ENCODE results near the gene NIPBL.
"Not testable (repeated sequence)": the region's sequence is repeated elsewhere in the genome, so short reads cannot be mapped to it uniquely, and the experiment has no call there.

The NIPBL gene

DNA sequence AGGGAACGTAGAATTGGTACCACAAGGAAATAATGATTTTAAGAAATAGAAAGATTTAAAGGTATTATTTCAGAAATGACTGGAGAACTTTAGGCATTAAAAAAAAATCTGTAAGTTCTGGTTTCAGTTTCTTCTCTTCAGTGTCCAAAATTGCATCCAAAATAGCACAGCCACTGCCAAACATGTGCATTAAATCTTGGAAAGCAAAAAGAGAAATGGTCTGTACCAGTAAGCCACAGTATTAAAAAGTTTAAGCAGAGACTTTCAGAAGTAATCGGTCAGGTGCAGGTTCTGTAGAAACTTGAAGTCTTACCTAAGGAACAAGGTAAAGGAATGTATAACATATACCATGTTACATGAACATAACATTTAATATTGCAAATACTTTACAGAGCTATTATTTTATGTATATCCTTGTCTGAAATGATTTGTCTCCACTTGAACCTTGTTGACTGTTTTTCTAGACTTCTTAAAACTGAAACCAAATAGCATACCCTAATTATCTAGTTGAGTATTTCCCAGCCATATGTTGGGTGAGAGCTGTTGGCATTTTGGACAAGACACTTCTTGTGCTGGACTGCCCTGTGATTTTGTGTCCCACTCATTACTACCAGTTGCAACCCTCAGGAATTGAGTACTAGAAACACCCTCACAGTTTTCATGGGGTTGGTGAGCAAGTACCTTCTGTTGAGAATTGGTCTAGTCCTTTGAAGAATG, 32.1 kb downstream of the NIPBL start:
- H3K4me3 ChIP-seq (ENCODE audit: low read length), result no peak overlapping the region
- no peaks in the 10 kb centered on the region for H3K36me3 ChIP-seq (ENCODE audit: control insufficient read depth, insufficient read depth, low read length, severe bottlenecking)
- no peak overlapping the region for H3K9ac ChIP-seq (ENCODE audit: low read length)
- no peaks in the 10 kb centered on the region for H3K27me3 ChIP-seq (replicated peaks; ENCODE audit: control insufficient read depth, insufficient read depth, low read length)
- peak; percentile 51 for DNase-seq (ENCODE audit: low read depth)
- H3K4me1 ChIP-seq (ENCODE audit: control insufficient read depth, insufficient read depth, low read length), result peaks cover 10% of the 10 kb centered on the region
- no peaks in the 10 kb centered on the region for H3K9me3 ChIP-seq (ENCODE audit: control insufficient read depth, low read length)

DNA sequence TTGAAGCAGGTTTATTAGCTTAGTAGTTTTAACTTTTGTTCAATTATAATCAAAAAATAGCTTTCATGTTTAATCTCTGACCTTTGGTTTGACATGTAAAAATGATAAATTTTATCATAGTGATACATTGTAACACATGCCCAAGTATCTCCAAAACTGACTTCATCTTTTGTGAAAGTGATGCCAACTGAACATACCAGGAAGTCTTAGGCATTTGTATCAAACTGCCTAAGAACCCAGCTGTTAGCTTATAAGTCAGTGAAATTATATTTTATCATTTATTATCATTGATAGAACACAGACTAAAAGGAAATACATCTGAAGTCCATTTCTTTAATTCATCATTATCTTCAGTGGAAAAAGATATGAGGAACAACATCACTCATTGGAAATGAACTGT, 39.1 kb downstream of the NIPBL start:
- H3K36me3 ChIP-seq (ENCODE audit: control insufficient read depth, insufficient read depth, low read length, severe bottlenecking), result no peaks in the 10 kb centered on the region
- no peaks in the 10 kb centered on the region for H3K27me3 ChIP-seq (replicated peaks; ENCODE audit: control insufficient read depth, insufficient read depth, low read length)
- no peak overlapping the region for H3K4me3 ChIP-seq (ENCODE audit: low read length)
- peak; percentile 51 for DNase-seq (ENCODE audit: low read depth)
- no peaks in the 10 kb centered on the region for H3K9me3 ChIP-seq (ENCODE audit: control insufficient read depth, low read length)
- no peak overlapping the region for H3K9ac ChIP-seq (ENCODE audit: low read length)
- peaks cover 5% of the 10 kb centered on the region for H3K4me1 ChIP-seq (ENCODE audit: control insufficient read depth, insufficient read depth, low read length)

DNA sequence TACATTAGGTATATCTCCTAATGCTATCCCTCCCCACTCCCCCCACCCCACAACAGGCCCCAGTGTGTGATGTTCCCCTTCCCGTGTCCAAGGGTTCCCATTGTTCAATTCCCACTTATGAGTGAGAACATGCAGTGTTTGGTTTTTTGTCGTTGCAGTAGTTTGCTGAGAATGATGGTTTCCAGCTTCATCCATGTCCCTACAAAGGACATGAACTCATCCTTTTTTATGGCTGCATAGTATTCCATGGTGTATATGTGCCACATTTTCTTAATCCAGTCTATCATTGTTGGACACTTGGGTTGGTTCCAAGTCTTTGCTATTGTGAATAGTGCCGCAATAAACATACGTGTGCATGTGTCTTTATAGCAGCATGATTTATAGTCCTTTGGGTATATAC, 40.0 kb downstream of the NIPBL start:
- H3K36me3 ChIP-seq (ENCODE audit: control insufficient read depth, insufficient read depth, low read length, severe bottlenecking); H3K9ac ChIP-seq (ENCODE audit: low read length); H3K27me3 ChIP-seq (replicated peaks; ENCODE audit: control insufficient read depth, insufficient read depth, low read length); H3K9me3 ChIP-seq (ENCODE audit: control insufficient read depth, low read length); H3K4me1 ChIP-seq (ENCODE audit: control insufficient read depth, insufficient read depth, low read length); DNase-seq (ENCODE audit: low read depth); H3K4me3 ChIP-seq (ENCODE audit: low read length): not testable (repeated sequence)

DNA sequence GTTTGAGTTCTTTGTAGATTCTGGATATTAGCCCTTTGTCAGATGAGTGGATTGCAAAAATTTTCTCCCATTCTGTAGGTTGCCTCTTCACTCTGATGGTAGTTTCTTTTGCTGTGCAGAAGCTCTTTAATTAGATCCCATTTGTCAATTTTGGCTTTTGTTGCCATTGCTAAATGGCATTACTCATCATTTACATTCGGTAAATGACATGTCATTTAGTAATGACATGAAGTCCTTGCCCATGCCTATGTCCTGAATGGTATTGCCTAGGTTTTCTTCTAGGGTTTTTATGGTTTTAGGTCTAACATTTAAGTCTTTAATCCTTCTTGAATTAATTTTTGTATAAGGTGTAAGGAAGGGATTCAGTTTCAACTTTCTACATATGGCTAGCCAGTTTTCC, 40.8 kb downstream of the NIPBL start:
- not testable (repeated sequence) for H3K9ac ChIP-seq (ENCODE audit: low read length); H3K36me3 ChIP-seq (ENCODE audit: control insufficient read depth, insufficient read depth, low read length, severe bottlenecking); H3K4me3 ChIP-seq (ENCODE audit: low read length); H3K4me1 ChIP-seq (ENCODE audit: control insufficient read depth, insufficient read depth, low read length); DNase-seq (ENCODE audit: low read depth); H3K27me3 ChIP-seq (replicated peaks; ENCODE audit: control insufficient read depth, insufficient read depth, low read length); H3K9me3 ChIP-seq (ENCODE audit: control insufficient read depth, low read length)

DNA sequence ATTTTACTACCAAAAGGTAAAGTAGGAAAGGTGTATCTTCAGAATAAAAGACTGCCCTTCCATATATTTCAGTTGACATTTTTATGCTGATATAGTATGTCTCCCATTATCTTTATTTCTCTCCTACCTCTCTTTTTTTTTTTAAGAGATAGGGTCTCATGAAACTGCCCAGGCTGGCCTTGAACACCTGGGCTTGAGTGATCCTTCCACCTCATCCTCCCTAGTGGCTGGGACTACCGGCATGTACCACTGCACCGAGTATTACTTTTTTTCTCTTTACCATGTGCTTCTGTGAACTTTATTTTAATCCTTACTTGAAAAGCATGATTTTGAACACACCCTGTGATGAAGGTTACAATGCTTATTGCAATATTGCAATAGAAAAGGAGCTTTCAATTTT, 42.7 kb downstream of the NIPBL start:
- no peaks in the 10 kb centered on the region for H3K27me3 ChIP-seq (replicated peaks; ENCODE audit: control insufficient read depth, insufficient read depth, low read length)
- peaks cover 5% of the 10 kb centered on the region for H3K4me1 ChIP-seq (ENCODE audit: control insufficient read depth, insufficient read depth, low read length)
- H3K9me3 ChIP-seq (ENCODE audit: control insufficient read depth, low read length), result no peaks in the 10 kb centered on the region
- no peak overlapping the region for H3K4me3 ChIP-seq (ENCODE audit: low read length)
- no peaks in the 10 kb centered on the region for H3K36me3 ChIP-seq (ENCODE audit: control insufficient read depth, insufficient read depth, low read length, severe bottlenecking)
- H3K9ac ChIP-seq (ENCODE audit: low read length), result no peak overlapping the region
- DNase-seq (ENCODE audit: low read depth), result no peak

DNA sequence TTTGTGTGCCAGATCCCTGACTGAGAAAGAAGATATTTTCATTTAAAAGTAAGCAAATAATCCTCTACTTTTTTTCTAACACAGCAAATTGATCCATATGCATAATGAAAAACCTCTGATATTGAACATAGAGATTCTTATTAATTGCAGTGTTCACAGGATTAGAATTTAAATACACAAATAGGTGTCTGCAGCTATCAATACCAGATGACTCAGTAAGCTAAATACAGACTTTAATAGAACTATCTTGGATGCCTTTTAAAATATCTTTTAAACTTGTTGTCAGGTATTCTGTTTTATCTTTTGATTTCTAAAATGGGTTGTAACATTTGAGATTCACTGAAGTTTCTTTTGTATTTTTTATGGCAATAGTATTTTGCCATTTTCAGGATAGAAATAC, 43.1 kb downstream of the NIPBL start:
- Histone ChIP-seq H3K9me3 (ENCODE audit: control insufficient read depth, low read length) (no peaks in the 10 kb centered on the region), H3K4me3 (ENCODE audit: low read length) (no peak overlapping the region), H3K36me3 (ENCODE audit: control insufficient read depth, insufficient read depth, low read length, severe bottlenecking) (no peaks in the 10 kb centered on the region), H3K9ac (ENCODE audit: low read length) (no peak overlapping the region), H3K4me1 (ENCODE audit: control insufficient read depth, insufficient read depth, low read length) (peaks cover 5% of the 10 kb centered on the region), H3K27me3 (replicated peaks; ENCODE audit: control insufficient read depth, insufficient read depth, low read length) (no peaks in the 10 kb centered on the region)
- no peak for DNase-seq (ENCODE audit: low read depth)

DNA sequence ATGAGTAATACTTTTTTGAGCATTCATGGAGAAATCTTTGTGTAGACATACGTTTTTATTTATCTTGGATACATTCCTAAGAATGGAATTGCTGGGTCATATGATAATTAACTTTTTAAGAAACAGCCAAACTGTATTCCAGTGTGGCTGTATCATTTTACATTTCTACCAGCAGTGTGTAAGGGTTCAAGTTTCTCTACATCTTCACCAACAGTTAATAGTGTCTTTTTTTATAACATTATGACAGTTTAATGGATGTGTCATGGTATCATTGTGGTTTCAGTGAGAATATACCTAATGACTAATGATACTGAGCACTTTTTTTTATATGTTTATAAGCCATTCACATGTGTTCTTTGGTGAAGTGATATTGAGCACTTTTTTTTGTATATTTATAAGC, 52.4 kb downstream of the NIPBL start:
- no peak overlapping the region for H3K9ac ChIP-seq (ENCODE audit: low read length)
- H3K36me3 ChIP-seq (ENCODE audit: control insufficient read depth, insufficient read depth, low read length, severe bottlenecking), result no peaks in the 10 kb centered on the region
- no peaks in the 10 kb centered on the region for H3K9me3 ChIP-seq (ENCODE audit: control insufficient read depth, low read length)

DNA sequence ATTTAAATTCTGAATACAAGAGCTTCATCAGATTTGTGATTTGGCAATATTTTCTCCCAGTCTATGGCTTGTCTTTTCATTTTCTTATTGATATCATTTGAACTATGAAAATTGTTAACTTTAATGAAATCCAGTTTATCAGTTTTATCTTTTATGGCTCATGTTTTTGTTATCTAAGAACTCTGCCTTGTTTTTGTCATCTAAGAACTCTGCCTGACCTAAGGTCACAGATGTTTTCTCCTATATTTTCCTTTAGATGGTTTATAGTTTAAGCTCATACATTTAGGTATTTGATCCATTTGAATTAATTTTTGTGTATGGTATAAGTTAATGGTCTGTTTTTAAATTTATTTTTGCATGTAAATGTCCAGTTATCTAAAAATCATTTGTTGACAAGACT, 52.9 kb downstream of the NIPBL start:
- Histone ChIP-seq H3K4me3 (ENCODE audit: low read length) (no peak overlapping the region), H3K36me3 (ENCODE audit: control insufficient read depth, insufficient read depth, low read length, severe bottlenecking) (no peaks in the 10 kb centered on the region), H3K4me1 (ENCODE audit: control insufficient read depth, insufficient read depth, low read length) (peaks cover 14% of the 10 kb centered on the region), H3K9me3 (ENCODE audit: control insufficient read depth, low read length) (no peaks in the 10 kb centered on the region), H3K27me3 (replicated peaks; ENCODE audit: control insufficient read depth, insufficient read depth, low read length) (no peaks in the 10 kb centered on the region), H3K9ac (ENCODE audit: low read length) (no peak overlapping the region)
- no peak for DNase-seq (ENCODE audit: low read depth)

More for the DNA sequence above, 52.4 kb downstream of the NIPBL start:
- DNase-seq (ENCODE audit: low read depth), result peak; percentile 61
- Histone ChIP-seq H3K4me1 (ENCODE audit: control insufficient read depth, insufficient read depth, low read length) (peaks cover 14% of the 10 kb centered on the region), H3K4me3 (ENCODE audit: low read length) (no peak overlapping the region), H3K27me3 (replicated peaks; ENCODE audit: control insufficient read depth, insufficient read depth, low read length) (no peaks in the 10 kb centered on the region)

DNA sequence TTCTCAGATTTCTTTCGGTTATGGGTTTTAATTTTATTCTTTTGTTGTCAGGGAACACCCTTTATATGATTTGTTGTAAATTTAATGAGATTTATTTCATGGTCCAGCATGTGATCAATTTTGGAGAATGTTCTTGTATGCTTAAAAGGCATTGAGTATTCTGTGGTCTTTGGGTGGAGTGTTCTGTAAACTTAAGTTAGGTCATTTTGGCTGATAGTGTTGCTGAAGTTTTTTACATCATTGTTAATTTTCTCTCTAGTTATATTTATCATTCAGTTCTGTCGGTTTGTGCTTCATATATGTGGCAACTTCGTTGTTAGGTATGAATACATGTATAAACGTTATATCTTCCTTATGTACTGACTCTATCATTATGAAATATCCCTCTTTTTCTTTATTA, 55.5 kb downstream of the NIPBL start:
- H3K4me1 ChIP-seq (ENCODE audit: control insufficient read depth, insufficient read depth, low read length), result peaks cover 15% of the 10 kb centered on the region
- H3K27me3 ChIP-seq (replicated peaks; ENCODE audit: control insufficient read depth, insufficient read depth, low read length), result no peaks in the 10 kb centered on the region
- no peaks in the 10 kb centered on the region for H3K36me3 ChIP-seq (ENCODE audit: control insufficient read depth, insufficient read depth, low read length, severe bottlenecking)
- no peak overlapping the region for H3K9ac ChIP-seq (ENCODE audit: low read length)
- H3K4me3 ChIP-seq (ENCODE audit: low read length), result no peak overlapping the region
- DNase-seq (ENCODE audit: low read depth), result no peak
- no peaks in the 10 kb centered on the region for H3K9me3 ChIP-seq (ENCODE audit: control insufficient read depth, low read length)

DNA sequence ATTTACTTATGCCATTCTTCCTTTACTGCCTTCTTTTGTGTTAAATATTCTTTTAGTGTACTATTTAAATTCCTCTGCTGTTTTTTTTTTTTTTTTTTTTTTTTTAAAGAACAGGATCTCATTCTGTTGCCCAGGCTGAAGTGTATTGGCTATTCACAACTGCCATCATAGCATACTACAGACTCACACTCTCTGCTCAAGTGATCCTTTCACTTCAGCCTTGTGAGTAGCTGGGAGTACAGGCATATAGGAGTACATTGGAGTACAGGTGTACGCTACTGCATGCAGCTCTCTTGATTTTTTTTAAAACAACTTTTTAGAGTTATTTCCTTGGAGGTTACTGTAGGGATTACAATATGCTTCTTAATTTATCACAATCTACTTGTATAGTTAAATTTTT, 56.1 kb downstream of the NIPBL start:
- H3K4me1 ChIP-seq (ENCODE audit: control insufficient read depth, insufficient read depth, low read length), result peaks cover 21% of the 10 kb centered on the region
- H3K36me3 ChIP-seq (ENCODE audit: control insufficient read depth, insufficient read depth, low read length, severe bottlenecking), result no peaks in the 10 kb centered on the region
- no peaks in the 10 kb centered on the region for H3K27me3 ChIP-seq (replicated peaks; ENCODE audit: control insufficient read depth, insufficient read depth, low read length)
- no peak overlapping the region for H3K9ac ChIP-seq (ENCODE audit: low read length)
- no peak overlapping the region for H3K4me3 ChIP-seq (ENCODE audit: low read length)
- no peaks in the 10 kb centered on the region for H3K9me3 ChIP-seq (ENCODE audit: control insufficient read depth, low read length)
- DNase-seq (ENCODE audit: low read depth), result no peak

DNA sequence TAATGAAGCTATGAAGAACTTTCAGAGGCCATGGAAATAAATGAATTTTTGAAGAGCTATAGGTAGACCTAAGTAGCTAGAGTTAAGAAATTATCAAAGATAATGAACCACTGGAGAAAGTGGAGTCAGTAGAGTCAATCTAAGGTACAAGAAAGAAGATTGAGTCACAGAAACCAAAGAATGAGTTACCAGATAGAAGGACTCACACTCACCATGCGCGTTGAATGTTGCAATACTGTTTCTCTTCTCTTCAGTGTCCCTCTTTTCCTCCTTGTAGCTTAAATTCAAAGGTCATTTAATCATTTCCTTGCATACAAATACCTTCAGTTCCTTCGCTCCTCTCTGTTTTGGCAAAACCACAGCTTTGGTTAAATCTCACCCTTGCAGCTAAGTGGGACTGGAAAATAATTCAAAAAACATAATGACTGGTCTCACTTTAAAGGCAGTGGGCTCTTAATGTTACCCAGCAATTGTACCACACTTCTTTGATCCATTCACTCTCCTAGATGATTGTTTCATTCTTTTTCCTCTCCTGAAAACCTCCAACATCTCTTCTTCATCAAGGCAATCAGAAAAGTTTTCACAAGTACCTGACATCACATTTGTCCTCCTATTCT, 58.3 kb downstream of the NIPBL start:
- Histone ChIP-seq H3K27me3 (replicated peaks; ENCODE audit: control insufficient read depth, insufficient read depth, low read length) (no peaks in the 10 kb centered on the region), H3K4me3 (ENCODE audit: low read length) (no peak overlapping the region), H3K9me3 (ENCODE audit: control insufficient read depth, low read length) (no peaks in the 10 kb centered on the region), H3K36me3 (ENCODE audit: control insufficient read depth, insufficient read depth, low read length, severe bottlenecking) (no peaks in the 10 kb centered on the region), H3K9ac (ENCODE audit: low read length) (no peak overlapping the region), H3K4me1 (ENCODE audit: control insufficient read depth, insufficient read depth, low read length) (peaks cover 11% of the 10 kb centered on the region)
- no peak for DNase-seq (ENCODE audit: low read depth)

DNA sequence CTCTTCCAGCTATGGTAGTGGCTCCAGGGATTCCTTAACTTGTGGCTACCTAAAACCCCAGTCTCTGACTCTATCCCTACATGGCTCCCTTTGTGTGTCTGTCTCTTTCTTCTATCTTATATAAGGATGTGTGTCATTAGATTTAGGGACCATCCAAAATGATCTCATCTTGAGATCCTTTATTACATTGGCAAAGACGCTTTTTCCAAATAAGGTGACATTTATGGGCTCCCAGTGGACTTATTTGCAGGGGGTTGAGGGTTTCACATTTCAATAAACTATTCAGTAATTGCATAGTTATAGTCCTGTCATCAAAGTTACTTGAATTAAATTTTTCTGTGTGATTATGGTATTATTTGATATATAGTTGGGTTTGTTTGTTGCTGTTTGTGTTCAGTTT, 59.2 kb downstream of the NIPBL start:
- H3K36me3 ChIP-seq (ENCODE audit: control insufficient read depth, insufficient read depth, low read length, severe bottlenecking), result no peaks in the 10 kb centered on the region
- no peaks in the 10 kb centered on the region for H3K27me3 ChIP-seq (replicated peaks; ENCODE audit: control insufficient read depth, insufficient read depth, low read length)
- no peak overlapping the region for H3K4me3 ChIP-seq (ENCODE audit: low read length)
- no peaks in the 10 kb centered on the region for H3K9me3 ChIP-seq (ENCODE audit: control insufficient read depth, low read length)
- no peak overlapping the region for H3K9ac ChIP-seq (ENCODE audit: low read length)
- DNase-seq (ENCODE audit: low read depth), result no peak
- H3K4me1 ChIP-seq (ENCODE audit: control insufficient read depth, insufficient read depth, low read length), result peaks cover 17% of the 10 kb centered on the region
